Measurements from ENCODE around the gene RDH5.

Gene RDH5

DNA sequence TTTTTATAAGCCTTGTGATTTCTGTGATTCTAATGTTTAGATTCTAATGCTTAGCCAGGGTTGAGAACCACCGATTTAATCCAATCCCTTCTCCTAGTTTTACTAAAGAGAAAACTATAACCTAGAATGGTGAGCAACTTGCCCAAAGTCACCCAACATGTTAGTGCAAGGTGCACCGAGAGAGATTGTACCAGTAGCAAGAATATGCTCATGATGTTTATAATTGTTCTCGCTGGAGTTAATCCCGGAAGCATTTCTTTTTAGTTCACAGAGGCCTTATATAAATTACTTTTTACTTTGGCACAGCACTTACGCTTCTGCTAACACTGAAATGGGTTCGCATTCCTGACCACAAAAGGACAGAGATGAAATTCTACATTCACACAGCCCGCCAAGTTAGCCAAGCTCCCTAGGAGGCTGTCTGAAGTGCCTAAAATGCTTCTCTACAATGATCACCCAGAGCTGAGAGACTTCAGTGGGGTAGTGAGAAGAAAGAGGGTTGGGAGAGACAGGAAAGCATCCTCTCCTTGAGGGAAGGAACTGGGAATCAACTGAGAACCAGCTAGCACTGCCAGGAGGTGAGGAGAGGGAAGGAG lies 4.9 kb upstream of the RDH5 start:
- DNase-seq = no peak

DNA sequence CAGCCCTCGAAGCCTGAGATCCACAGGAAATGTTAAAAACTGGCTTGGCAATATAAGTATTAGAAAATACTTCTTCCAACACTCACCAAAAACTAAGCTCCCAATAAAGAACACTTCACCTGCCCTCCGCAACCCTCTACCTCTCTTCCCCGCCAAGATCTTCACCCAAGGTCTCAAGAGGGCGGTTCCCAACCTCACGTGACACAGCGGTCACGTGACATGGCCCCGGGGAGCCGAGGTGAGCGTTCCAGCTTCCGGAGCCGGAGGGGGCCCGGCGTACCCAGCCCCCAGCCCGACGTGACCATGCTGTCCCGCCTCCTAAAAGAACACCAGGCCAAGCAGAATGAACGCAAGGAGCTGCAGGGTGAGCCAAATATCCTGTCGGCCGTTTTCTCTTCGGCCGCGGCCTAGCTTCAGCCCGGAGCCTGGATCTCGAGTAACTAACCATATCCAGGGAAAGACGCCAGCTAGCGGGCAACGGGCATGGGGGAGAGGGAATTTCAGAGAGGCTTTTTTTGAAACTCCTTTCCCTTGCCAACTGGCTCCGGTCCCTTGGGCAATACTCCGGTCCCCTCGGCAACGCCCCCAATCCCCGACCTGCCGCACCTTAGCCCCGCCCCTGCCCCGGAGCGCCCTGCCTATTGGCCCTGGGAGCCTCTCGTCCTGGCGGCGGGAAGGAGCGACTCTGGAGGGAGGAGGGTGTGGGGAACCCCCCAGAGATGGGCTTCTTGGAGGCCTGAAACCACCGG lies 4.2 kb upstream of the RDH5 start, which contains the start of gene BLOC1S1:
TSS of gene BLOC1S1 (plus strand) at position 214 of the 749 bp plus-strand sequence. CDS start at position 220, 6 bp downstream.
- DNase-seq = peak; percentile 96 to 98

GRCh38 chr12:55716582-55716957 lies 3.6 kb upstream of the RDH5 start:
- no peak for DNase-seq

GRCh38 chr12:55717011-55718007 lies 2.9 kb upstream of the RDH5 start:
- DNase-seq = peak in 1 of 2 donors; percentile 19

GRCh38 chr12:55718015-55718414 lies 2.2 kb upstream of the RDH5 start:
- no peak for DNase-seq

- no peak for DNase-seq
These were observed 1.4 kb upstream of the RDH5 start for GRCh38 chr12:55718624-55719275.

DNA sequence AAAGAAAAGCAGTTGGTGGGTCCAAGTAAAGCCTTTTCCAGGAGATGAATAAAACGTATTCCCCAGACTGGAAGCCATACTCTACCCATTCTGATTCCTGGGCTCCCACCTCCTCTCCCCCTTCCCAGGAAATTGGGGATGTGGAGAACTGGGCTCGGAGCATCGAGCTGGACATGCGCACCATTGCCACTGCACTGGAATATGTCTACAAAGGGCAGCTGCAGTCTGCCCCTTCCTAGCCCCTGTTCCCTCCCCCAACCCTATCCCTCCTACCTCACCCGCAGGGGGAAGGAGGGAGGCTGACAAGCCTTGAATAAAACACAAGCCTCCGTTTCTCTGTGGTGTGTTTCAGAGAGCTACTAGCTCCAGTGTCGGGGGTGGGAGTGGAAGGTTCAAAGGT lies 822 bp upstream of the RDH5 start:
- DNase-seq = no peak

- DNase-seq = no peak
These were observed 776 bp downstream of the RDH5 start for GRCh38 chr12:55720894-55721444.

GRCh38 chr12:55721601-55722213 lies 1.5 kb downstream of the RDH5 start:
- no peak for DNase-seq

GRCh38 chr12:55722948-55723347 lies 2.8 kb downstream of the RDH5 start:
- no peak for DNase-seq

GRCh38 chr12:55723516-55724225 lies 3.5 kb downstream of the RDH5 start:
- no peak for DNase-seq

- DNase-seq = peak; percentile 68 to 73
These were observed 4.2 kb downstream of the RDH5 start for GRCh38 chr12:55724226-55724939.

GRCh38 chr12:55724940-55725309 lies 4.7 kb downstream of the RDH5 start:
- no peak for DNase-seq

- DNase-seq = no peak
These were observed 5.4 kb downstream of the RDH5 start for GRCh38 chr12:55725556-55725955.

DNA sequence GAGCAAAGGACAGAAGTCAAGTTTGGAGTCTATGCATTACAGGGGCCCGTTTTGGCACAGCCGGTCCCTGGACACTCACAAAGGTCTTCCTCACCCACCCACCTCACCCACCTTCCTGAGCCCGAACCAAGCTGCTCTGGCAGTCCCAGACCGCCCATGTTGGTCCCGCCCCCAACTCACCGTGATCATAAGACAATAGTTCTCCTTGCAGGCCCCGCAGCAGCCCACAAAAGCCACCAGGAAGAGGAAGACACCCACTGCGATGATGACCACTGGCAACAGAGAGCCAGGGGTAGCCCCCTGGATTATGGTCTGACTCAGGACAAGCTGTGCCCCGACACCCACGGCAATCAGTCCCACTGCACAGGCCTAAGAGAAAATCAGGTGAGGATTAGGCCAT lies 6.8 kb downstream of the RDH5 start:
- no peak for DNase-seq

- no peak for DNase-seq
These were observed 7.5 kb downstream of the RDH5 start for GRCh38 chr12:55727643-55728185.

- peak in 1 of 2 donors; percentile 38 for DNase-seq
These were observed 8.2 kb downstream of the RDH5 start for GRCh38 chr12:55728186-55728938.

DNA sequence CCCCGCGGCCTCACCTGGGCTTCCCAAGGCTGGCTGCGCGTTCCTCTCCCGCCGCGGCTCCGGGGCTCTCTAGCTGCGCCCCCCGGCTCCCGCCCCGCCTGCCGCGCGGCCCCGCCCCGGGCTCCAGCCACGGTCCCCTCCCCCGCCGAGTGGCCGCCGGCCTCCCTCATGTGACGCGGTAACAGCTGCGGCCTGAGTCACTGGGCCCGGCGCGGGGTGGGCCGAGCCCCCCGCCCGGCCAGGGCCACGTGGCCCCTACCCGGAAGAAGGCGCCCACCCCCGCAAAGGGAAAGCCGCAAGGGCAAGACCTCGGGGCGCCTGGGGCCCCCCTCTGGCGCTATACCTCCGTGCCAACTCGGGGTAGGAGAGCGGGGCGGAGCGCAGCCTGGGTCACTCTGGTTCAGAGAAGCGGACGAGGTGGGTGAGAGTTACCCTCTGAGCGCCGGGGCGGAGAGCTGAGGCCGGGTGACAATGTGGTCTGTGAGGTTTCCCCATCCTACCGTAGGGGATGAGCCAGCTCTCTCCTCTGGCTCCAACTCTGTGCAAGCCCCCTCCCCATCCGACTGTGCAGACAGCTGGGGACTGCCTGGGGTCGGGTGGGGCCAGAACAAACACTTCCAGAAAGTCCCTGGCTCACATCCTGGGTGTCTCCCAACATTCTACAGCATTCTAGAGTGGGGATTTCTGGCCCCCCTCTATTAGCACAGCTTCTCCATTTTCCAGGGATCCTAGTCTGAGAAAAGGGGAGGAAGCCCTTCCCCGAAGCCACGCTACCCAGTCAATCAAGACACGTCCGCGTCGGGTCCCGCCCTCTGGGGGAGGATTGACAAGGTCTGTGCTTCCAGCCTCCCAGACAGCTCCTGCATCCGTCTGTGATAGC lies 9.0 kb downstream of the RDH5 start, which contains the start of gene CD63:
TSS of gene CD63 (minus strand) at position 71 of the 880 bp plus-strand sequence. CDS start 668 bp downstream, outside the sequence.
- DNase-seq = peak; percentile 75 to 84

Measured in stimulated activated CD4-positive, alpha-beta T cell treated with anti-CD3 and anti-CD28 coated beads, Interleukin-2, amount 100 ng/mL, for 24 hours (primary cell).